Transverse colon (tissue), 4 donors: ENCODE measurements around the gene RTN4RL1. TPM values are rescaled to one million over a fixed set of nuclear protein-coding genes. Genes with fewer than 3 reads are reported as not detected.

Experiments
- DNase-seq: peaks from one replicate; pipeline ENCODE4 v3.0.0-alpha.2; 2019
- H3K27ac ChIP-seq, 4 donors: fragments of 200-600 bp; sonication (generic); 2 replicates each; pipeline ENCODE4 v1.5.1; 2016 to 2018; ENCODE audit warnings: inconsistent platforms in 4 of 4
- H3K27me3 ChIP-seq: fragments of 200-600 bp; sonication (generic); 2 replicates; pipeline ENCODE4 v1.5.1; 2017; ENCODE audit warnings: inconsistent platforms
- H3K36me3 ChIP-seq, 4 donors: fragments of 200-600 bp; sonication (generic); 2 replicates each; pipeline ENCODE4 v1.5.1; 2017 to 2019; ENCODE audit warnings: inconsistent platforms in 4 of 4
- H3K4me1 ChIP-seq, 4 donors: fragments of 200-600 bp; sonication (generic); 2 replicates each; pipeline ENCODE4 v1.5.1; 2017 to 2020; ENCODE audit warnings: inconsistent platforms in 4 of 4
- H3K4me3 ChIP-seq, 4 donors: fragments of 200-600 bp; sonication (generic); 1 replicate in 1 of 4; 2 replicates in 3 of 4; pipeline versions ENCODE4 v1.5.1 to v1.6.1; 2017 to 2019; ENCODE audit warnings: inconsistent platforms in 4 of 4
- H3K9me3 ChIP-seq, 2 donors: fragments of 200-600 bp; sonication (generic); 2 replicates each; pipeline ENCODE4 v1.5.1; 2017 to 2019; ENCODE audit warnings: inconsistent platforms in 2 of 2
- EP300 ChIP-seq: sonication (generic); formaldehyde crosslinking; IDR thresholded peaks from one replicate; pipeline ENCODE4 v1.6.1; 2017; ENCODE audit warnings: antibody characterized with exemption, low read depth
- POLR2A ChIP-seq: fragments of 450-650 bp; IDR thresholded peaks from one replicate; pipeline ENCODE4 v1.6.1; 2016; ENCODE audit warnings: antibody characterized with exemption, mild to moderate bottlenecking, moderate library complexity
- POLR2AphosphoS5 ChIP-seq, 3 donors: sonication (generic); formaldehyde crosslinking; IDR thresholded peaks; one replicate each; pipeline ENCODE4 v1.6.1; 2016; ENCODE audit warnings: antibody characterized with exemption in 3 of 3
- WGBS, 2 donors: methylation state at CpG; one replicate each; pipeline ENCODE4 v1.1.5; 2018; ENCODE audit warnings: low coverage in 1 of 2; 5-methylcytosine and 5-hydroxymethylcytosine counted together
- in situ Hi-C, 4 donors: fragments of 200-750 bp; cut with MboI; loops; one replicate each; pipeline versions ENCODE4 v1.15.0 to v1.15.1; 2017; ENCODE audit warnings: low sequenced_read_pairs in 3 of 4, low pct_ligation_motif_present in 1 of 4, low pct_unique_long_range_greater_than_20kb in 1 of 4
- intact Hi-C: fragments of 100-400 bp; cut with DNase I; formaldehyde crosslinking; loops from one replicate; pipeline ENCODE4 v1.15.1; 2023; ENCODE audit warnings: low total_unique reads
- total RNA-seq, 4 donors: library from RNA; depleted of rRNA; stranded (reverse); fragments of >200 nt; gene quantifications; one replicate each; pipeline ENCODE4 v1.1.0, GENCODE V29; 2016
- TF ChIP-seq, protein P1 (sequence below), 5 experiments: fragments of 200-600 bp in 3 of 5; fragments of 450-650 bp in 2 of 5; sonication (generic) in 3 of 5; IDR thresholded peaks; 1 replicate in 2 of 5; 2 replicates in 3 of 5; pipeline ENCODE4 v1.5.1; 2016 to 2017; ENCODE audit warnings: antibody characterized with exemption in 5 of 5, inconsistent platforms in 3 of 5, mild to moderate bottlenecking in 2 of 5, moderate library complexity in 1 of 5

Gene RTN4RL1
- total RNA-seq, 4 donors from 2014 or later: 0.27 to 0.60 (median 0.48) TPM; not detected in 1

DNA sequence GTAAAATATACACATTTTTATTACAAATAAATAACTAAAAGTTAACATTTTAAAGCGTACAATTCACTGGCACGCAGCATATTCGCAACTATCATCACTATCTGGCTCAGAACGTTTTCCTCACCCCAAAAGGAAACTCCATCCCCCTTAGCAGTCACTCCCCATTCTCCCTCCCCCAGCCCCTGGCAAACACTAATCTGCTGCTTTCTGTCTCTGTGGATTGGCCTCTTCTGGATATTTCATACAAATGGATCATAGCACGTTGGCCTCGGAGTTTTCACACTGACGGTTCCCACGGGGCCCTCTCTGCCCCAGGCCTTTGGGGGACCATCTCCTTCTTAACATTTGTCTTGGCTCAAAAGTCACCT lies 64.6 kb downstream of the RTN4RL1 start:
- 66 to 79% methylated on average over 4 to 8 of the region's 8 CpGs for WGBS, 2 donors
- DNase-seq: no peak
- in situ Hi-C loops (no loop called here), intact Hi-C loops (no loop called here)
- no peaks in the 10 kb centered on the region for H3K27me3 ChIP-seq
- TF ChIP-seq POLR2A: no peak
- TF ChIP-seq, protein P1, sequence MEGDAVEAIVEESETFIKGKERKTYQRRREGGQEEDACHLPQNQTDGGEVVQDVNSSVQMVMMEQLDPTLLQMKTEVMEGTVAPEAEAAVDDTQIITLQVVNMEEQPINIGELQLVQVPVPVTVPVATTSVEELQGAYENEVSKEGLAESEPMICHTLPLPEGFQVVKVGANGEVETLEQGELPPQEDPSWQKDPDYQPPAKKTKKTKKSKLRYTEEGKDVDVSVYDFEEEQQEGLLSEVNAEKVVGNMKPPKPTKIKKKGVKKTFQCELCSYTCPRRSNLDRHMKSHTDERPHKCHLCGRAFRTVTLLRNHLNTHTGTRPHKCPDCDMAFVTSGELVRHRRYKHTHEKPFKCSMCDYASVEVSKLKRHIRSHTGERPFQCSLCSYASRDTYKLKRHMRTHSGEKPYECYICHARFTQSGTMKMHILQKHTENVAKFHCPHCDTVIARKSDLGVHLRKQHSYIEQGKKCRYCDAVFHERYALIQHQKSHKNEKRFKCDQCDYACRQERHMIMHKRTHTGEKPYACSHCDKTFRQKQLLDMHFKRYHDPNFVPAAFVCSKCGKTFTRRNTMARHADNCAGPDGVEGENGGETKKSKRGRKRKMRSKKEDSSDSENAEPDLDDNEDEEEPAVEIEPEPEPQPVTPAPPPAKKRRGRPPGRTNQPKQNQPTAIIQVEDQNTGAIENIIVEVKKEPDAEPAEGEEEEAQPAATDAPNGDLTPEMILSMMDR (IDR thresholded peaks at IDR 0.05): no peak
- no peak for TF ChIP-seq POLR2AphosphoS5 (IDR thresholded peaks at IDR 0.05)
- TF ChIP-seq EP300: no peak
- no peak overlapping the region for H3K4me3 ChIP-seq
- H3K36me3 ChIP-seq: no peaks in the 10 kb centered on the region
- no peaks in the 10 kb centered on the region for H3K9me3 ChIP-seq
- H3K27ac ChIP-seq: no peak overlapping the region
- no peaks in the 10 kb centered on the region for H3K4me1 ChIP-seq

- Histone ChIP-seq H3K4me3 (no peak overlapping the region), H3K36me3 (no peaks in the 10 kb centered on the region), H3K9me3 (no peaks in the 10 kb centered on the region), H3K27ac (no peak overlapping the region), H3K27me3 (no peaks in the 10 kb centered on the region), H3K4me1 (no peaks in the 10 kb centered on the region)
- intact Hi-C loops (no loop called here), in situ Hi-C loops (no loop called here)
- TF ChIP-seq EP300: no peak
- TF ChIP-seq POLR2A: no peak
- TF ChIP-seq, protein P1 (IDR thresholded peaks at IDR 0.05): no peak
- no peak for TF ChIP-seq POLR2AphosphoS5 (IDR thresholded peaks at IDR 0.05)
- WGBS, 2 donors: 55 to 72% methylated on average over 11 to 18 of the region's 18 CpGs
- no peak for DNase-seq
Measured at GRCh38 chr17:1959871-1960544, 65.1 kb downstream of the RTN4RL1 start.

- DNase-seq: no peak
- in situ Hi-C loops: no loop called here
- no peak overlapping the region for H3K27ac ChIP-seq
Measured at GRCh38 chr17:1958134-1958881, 66.8 kb downstream of the RTN4RL1 start.

DNA sequence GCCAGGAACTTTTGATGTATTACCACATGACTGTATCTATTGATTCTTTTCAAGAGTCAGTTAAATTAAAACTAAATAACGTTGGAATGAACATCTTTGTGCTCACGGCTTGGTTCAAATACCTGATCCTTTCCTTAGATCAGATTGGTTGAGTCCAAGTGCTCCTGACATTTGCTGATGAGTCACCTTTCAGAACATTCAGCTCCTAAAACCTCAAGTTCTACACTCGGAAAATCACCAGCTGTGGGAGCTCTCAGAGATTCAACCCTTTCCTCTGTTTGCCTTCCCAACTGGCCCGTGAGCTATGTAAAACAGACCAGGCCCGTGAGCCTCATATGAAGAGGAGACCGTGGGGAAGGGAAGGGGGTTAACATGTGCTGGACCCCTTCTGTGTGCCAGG lies 68.1 kb downstream of the RTN4RL1 start:
- no peaks in the 10 kb centered on the region for H3K9me3 ChIP-seq
- H3K36me3 ChIP-seq: no peaks in the 10 kb centered on the region
- DNase-seq: no peak
- H3K27ac ChIP-seq: no peak overlapping the region
- in situ Hi-C loops (no loop called here), intact Hi-C loops (no loop called here)
- H3K27me3 ChIP-seq: no peaks in the 10 kb centered on the region
- no peak overlapping the region for H3K4me3 ChIP-seq
- H3K4me1 ChIP-seq: no peaks in the 10 kb centered on the region
- TF ChIP-seq EP300: no peak
- TF ChIP-seq POLR2A: no peak
- TF ChIP-seq POLR2AphosphoS5 (IDR thresholded peaks at IDR 0.05): no peak
- TF ChIP-seq, protein P1 (IDR thresholded peaks at IDR 0.05): no peak
- 68 to 82% methylated on average over 6 of the region's 6 CpGs for WGBS, 2 donors

More at GRCh38 chr17:1958134-1958881, 66.8 kb downstream of the RTN4RL1 start:
- TF ChIP-seq, protein P1 (IDR thresholded peaks at IDR 0.05): no peak
- TF ChIP-seq POLR2AphosphoS5 (IDR thresholded peaks at IDR 0.05) (no peak), EP300 (no peak), POLR2A (no peak)
- 73 to 78% methylated on average over 15 to 21 of the region's 21 CpGs for WGBS, 2 donors
- H3K9me3 ChIP-seq: no peaks in the 10 kb centered on the region
- no peak overlapping the region for H3K4me3 ChIP-seq
- no peaks in the 10 kb centered on the region for H3K4me1 ChIP-seq
- no peaks in the 10 kb centered on the region for H3K36me3 ChIP-seq
- intact Hi-C loops: no loop called here
- H3K27me3 ChIP-seq: no peaks in the 10 kb centered on the region
